ENCODE measurements around the gene TXNRD2.
"Not testable (repeated sequence)": the region's sequence is repeated elsewhere in the genome, so short reads cannot be mapped to it uniquely, and the experiment has no call there.

The TXNRD2 gene

DNA sequence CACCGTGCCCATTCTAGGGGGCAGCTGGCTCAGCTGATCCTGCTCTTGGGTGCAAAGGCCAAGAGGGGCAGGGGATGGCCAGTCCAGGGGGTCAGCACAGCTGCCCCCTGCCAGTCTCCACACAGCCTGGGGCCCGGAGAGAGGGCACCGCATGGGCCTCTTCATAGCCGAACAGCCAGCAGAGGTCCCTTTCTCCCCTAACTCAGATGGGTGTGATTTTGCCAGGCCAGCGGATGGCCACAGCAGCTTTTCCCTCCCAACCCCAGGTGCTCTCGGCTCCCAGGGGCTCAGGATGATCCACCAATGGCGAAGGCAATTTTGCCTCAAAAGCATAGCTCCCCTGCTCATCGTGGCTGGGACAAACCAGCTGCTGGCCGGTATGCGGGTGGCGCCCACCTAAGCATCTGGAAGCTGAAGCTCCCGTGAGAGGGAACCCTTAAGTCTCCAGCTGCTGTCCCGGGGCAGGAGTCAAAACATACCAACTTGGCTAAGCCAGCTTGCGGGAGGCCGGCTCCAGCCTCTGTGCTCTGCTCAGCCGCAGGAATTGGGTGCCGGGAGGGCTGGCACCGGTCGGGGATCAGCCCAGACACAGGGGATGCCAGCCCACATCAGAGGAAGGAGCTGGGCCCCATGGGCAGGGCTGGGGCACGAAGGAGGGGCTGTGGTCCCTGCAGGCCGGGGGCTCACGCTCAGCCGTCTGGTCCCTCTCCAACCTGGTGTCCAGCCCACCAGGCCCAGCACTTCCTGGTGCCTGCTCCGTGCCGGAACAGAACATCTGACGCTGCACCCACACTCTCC, 56.5 kb downstream of the TXNRD2 start:
- TF ChIP-seq, protein P1, sequence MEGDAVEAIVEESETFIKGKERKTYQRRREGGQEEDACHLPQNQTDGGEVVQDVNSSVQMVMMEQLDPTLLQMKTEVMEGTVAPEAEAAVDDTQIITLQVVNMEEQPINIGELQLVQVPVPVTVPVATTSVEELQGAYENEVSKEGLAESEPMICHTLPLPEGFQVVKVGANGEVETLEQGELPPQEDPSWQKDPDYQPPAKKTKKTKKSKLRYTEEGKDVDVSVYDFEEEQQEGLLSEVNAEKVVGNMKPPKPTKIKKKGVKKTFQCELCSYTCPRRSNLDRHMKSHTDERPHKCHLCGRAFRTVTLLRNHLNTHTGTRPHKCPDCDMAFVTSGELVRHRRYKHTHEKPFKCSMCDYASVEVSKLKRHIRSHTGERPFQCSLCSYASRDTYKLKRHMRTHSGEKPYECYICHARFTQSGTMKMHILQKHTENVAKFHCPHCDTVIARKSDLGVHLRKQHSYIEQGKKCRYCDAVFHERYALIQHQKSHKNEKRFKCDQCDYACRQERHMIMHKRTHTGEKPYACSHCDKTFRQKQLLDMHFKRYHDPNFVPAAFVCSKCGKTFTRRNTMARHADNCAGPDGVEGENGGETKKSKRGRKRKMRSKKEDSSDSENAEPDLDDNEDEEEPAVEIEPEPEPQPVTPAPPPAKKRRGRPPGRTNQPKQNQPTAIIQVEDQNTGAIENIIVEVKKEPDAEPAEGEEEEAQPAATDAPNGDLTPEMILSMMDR (IDR thresholded peaks at IDR 0.05; ENCODE audit: low read depth, low read length, missing control alignments): no peak
- no peak overlapping the region for H3K4me3 ChIP-seq (ENCODE audit: low read depth, low read length)
- no peak for DNase-seq (ENCODE audit: low read depth)
- in situ Hi-C loops (cut with HindIII; ENCODE audit: low sequenced_read_pairs): no loop called here

DNA sequence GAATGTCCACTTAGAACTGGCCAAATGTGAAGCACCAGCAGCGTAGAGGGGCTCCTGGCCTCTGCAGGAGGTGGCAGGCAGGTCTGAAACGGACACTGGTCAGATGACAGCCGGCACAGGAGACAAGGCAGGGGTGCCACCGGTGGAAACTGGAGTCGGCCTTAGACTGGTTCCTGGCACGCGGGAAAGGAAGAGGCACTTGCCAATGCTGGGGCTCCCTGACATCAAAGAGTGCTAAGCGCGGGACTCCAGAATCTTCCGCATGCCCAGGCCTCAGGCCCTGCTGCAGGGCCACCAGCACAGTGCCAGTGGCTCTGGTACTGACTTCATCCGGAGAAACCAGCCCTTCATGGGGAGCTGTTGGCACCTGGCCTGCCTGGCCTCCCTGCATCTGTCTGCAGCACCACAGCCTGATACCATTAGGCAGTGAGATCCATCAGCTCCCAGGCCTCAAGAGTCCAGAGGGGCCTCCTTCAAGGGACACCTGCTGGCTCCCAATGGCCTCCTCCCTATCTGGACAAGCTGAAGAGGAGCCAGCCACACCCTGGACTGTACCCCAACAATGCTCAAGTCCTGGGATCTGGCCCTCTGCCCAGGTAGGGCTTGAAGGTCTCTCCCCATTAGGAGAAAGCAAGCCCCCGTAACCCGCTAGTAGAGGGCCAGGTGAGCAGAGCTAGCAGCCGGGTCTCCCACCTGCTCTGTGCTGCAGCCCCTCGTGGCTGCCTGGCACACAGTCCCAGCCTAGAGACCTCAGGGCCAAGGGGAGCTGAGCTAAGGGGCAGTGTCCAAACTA, 57.3 kb downstream of the TXNRD2 start:
- H3K4me3 ChIP-seq (ENCODE audit: low read depth, low read length): no peak overlapping the region
- TF ChIP-seq, protein P1 (IDR thresholded peaks at IDR 0.05; ENCODE audit: low read depth, low read length, missing control alignments): no peak
- no peak for DNase-seq (ENCODE audit: low read depth)
- in situ Hi-C loops (cut with HindIII; ENCODE audit: low sequenced_read_pairs): no loop called here

DNA sequence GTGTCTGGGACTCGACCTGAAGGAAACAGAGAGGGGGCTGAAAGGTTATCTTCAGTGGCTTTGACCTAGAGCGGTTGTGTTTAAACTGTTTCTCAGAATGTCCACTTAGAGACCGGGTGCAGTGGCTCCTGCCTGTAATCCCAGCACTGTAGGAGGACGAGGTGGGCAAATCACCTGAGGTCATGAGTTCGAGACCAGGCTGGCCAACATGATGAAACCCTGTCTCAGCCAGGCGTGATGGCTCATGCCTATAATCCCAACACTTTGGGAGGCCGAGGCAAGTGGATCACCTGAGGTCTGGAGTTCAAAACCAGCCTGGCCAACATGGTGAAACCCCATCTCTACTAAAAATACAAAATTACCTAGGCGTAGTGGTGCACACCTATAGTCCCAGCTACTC, 58.2 kb downstream of the TXNRD2 start:
- DNase-seq (ENCODE audit: low read depth); H3K4me3 ChIP-seq (ENCODE audit: low read depth, low read length); in situ Hi-C loops (cut with HindIII; ENCODE audit: low sequenced_read_pairs): not testable (repeated sequence)

DNA sequence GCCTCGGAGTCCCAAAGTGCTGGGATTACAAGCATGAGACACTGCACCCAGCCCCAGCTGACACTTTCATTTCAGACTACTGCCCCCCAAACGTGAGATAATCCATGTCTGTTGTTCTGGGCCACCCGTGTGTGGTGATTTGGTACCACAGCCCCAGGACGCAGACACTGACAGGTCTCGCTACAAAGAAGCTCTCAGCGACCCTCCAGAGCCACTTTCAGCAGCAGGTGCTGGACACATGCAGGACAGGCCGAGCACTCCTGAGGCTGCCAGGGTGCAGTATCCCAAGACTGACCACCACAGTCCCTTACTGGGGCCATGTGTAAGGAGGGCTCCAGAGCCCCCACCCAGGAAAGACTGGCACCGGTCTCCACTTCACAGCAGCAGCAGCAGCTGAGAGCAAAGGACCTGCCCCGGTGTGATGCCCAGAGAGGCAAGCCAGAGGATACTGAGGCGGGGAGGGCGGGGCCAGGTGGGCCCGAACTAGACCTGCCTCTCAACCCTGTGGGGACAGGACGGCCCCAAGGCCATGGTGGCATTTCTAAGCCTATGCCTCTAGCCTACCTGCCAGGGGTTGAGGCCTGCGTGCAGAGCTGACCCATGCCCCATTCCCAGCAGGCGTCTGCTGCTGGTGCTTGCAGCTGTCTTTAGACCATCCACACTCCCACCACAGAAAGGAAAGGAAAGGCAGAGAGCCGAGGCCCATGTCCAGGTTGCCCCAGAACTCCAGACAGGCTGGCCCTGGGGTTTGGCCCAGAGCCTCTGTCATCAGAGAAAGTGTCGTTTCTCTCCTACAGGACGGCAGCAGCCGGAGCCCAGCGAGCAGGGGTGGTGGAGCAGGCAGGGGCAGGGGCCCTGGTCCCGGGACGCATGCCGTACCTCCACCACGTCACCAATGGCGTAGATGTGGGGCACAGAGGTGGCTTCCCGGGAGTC, 58.9 kb downstream of the TXNRD2 start:
- in situ Hi-C loops (cut with HindIII; ENCODE audit: low sequenced_read_pairs): no loop called here
- TF ChIP-seq, protein P1 (IDR thresholded peaks at IDR 0.05; ENCODE audit: low read depth, low read length, missing control alignments): no peak
- DNase-seq (ENCODE audit: low read depth): no peak
- H3K4me3 ChIP-seq (ENCODE audit: low read depth, low read length): no peak overlapping the region

DNA sequence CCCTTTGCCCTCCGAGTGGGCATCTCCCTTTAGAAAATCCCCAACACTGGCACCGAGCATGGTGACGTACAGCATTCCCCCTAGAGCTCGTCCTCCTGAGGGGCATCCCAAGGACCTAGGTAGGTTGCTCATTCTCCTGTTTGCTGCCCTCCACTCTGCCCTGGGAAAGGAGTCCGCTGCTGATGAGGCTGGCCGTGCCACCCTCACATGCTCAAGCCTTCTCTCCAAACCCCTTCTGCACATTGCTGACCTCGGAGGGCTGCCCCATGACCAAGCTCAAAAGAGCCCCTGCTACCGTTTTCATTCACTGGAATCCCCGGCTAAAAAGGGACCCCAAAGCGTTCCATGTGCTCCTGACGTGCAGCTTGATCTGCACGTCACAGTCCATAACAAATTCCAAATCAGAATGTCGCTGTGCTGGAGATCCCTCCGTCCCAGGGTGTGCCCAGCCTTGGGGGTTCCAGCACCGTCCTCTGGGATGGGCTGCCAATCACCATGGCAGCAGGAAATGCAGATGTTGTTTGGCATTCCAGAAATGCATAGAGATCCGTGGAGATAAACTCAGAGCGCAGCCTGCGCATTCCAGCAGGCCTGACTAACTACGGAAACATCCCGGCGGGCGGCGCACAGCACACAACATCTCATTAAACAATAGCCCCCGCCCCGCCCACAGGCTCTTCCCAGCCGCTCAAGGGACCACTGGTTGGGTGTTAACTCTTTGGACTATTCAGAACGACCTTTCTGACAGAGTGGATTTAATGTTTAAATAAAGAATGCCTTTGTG, 60.6 kb downstream of the TXNRD2 start:
- no peak overlapping the region for H3K4me3 ChIP-seq (ENCODE audit: low read depth, low read length)
- DNase-seq (ENCODE audit: low read depth): peak; percentile 90
- TF ChIP-seq, protein P1 (IDR thresholded peaks at IDR 0.05; ENCODE audit: low read depth, low read length, missing control alignments): no peak
- in situ Hi-C loops (cut with HindIII; ENCODE audit: low sequenced_read_pairs): no loop called here

DNA sequence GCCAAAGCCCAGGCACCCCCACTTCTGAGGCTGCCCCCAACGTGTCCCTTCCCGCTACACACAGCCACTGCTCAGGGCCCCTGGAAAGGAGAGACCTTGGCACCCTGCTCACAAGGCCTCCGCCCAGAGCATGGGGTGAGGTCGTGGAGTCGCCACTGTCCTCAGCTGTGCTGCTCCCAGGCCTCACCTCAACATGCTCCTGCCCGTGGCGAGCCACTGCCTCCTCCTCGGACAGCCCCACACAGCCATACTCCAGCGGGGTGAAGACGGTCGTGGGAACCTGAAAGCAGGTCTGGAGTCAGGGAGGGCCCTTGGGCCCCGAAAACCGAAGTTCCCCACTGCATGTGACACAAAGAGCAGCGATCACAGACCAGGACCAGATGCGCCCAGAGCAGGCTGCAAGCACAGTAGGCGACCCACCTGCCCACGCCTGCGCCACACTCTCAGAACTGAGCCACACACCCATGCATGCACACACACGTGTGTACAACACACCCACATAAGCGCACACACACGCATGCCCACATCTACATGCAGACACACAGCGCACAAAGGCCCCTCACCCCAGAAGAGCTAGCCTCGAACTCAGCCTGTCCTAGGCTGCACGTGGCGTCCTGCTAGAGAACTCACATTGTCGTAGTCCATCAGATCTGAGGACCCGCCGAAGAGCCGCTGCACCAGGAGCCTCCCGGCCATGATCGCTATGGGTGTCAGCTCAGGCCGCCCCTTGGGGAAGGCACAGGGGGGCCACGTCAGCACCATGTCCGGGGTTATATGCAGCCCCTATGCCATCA, 61.4 kb downstream of the TXNRD2 start:
- in situ Hi-C loops (cut with HindIII; ENCODE audit: low sequenced_read_pairs): no loop called here
- H3K4me3 ChIP-seq (ENCODE audit: low read depth, low read length): no peak overlapping the region
- DNase-seq (ENCODE audit: low read depth): no peak
- TF ChIP-seq, protein P1 (IDR thresholded peaks at IDR 0.05; ENCODE audit: low read depth, low read length, missing control alignments): no peak
